Mucosa of descending colon (tissue), 3 donors: ENCODE data around the gene IFIT2. TPM values are rescaled to one million over a fixed set of nuclear protein-coding genes. Genes with fewer than 3 reads are reported as not detected.
"Not testable (repeated sequence)": the region's sequence is repeated elsewhere in the genome, so short reads cannot be mapped to it uniquely, and the experiment has no call there.

Experiments
- ATAC-seq: fragments of 200-7000 bp; cut with Tn5 transposase; one replicate; pipeline ENCODE4 v1.9.1; 2020; ENCODE audit warnings: mild to moderate bottlenecking, moderate library complexity
- DNase-seq, 3 donors: peaks; one replicate each; pipeline ENCODE4 v3.0.0-alpha.2; 2020
- H3K36me3 ChIP-seq: fragments of 200-600 bp; one replicate; pipeline ENCODE4 v1.8.0; 2021; ENCODE audit warnings: low read depth, mild to moderate bottlenecking
- H3K4me1 ChIP-seq: fragments of 200-600 bp; one replicate; pipeline ENCODE4 v1.8.0; 2021; ENCODE audit warnings: low read depth, mild to moderate bottlenecking
- H3K4me3 ChIP-seq: fragments of 200-600 bp; one replicate; pipeline ENCODE4 v1.8.0; 2021; ENCODE audit warnings: mild to moderate bottlenecking
- H3K9me3 ChIP-seq: fragments of 200-600 bp; one replicate; pipeline ENCODE4 v1.8.0; 2021; ENCODE audit warnings: mild to moderate bottlenecking
- CTCF ChIP-seq: fragments of 200-600 bp; IDR thresholded peaks from one replicate; pipeline ENCODE4 v1.8.0; 2022; ENCODE audit warnings: antibody characterized with exemption, mild to moderate bottlenecking
- intact Hi-C, 2 donors: fragments of 100-400 bp; cut with DNase I in 1 of 2; cut with micrococcal nuclease in 1 of 2; formaldehyde crosslinking; loops; one replicate each; pipeline versions ENCODE4 v1.11.0 to v1.11.1; 2022; cut with DNase I, micrococcal nuclease
- total RNA-seq, 3 donors: library from RNA; stranded (reverse); fragmentation: NEBNext Ultra II Directional in 2 of 3; extraction: Animal tissue kit (Norgen Biotek cat#: 25700) in 2 of 3; gene quantifications; one replicate each; pipeline versions ENCODE4 v1.2.1 to v1.2.4, GENCODE V29; 2021 to 2023
- donor health status: DM: no; HTN: no; CAD: no; lungs with moderate emphysema.
- donor health status: DM: no; HTN: no; CAD: no.
- donor health status: DM: no; HTN: yes; CAD: no.

The IFIT2 gene
- total RNA-seq, 3 donors from 2014 or later, result 6.9 to 7.6 (median 7.5) TPM

- Histone ChIP-seq H3K9me3 (no peaks in the 10 kb centered on the region), H3K4me1 (no peaks in the 10 kb centered on the region), H3K4me3 (no peak overlapping the region), H3K36me3 (no peaks in the 10 kb centered on the region)
- TF ChIP-seq CTCF, result no peak
- ATAC-seq (no peak), DNase-seq (no peak)
- intact Hi-C loops, result no loop called here
Measured at GRCh38 chr10:89280508-89280907, 21.3 kb upstream of the IFIT2 start.

GRCh38 chr10:89281606-89282395, 20.0 kb upstream of the IFIT2 start:
- ATAC-seq, result peak; percentile 40
- intact Hi-C loops, result no loop called here
- no peaks in the 10 kb centered on the region for H3K36me3 ChIP-seq
- TF ChIP-seq CTCF, result no peak
- no peaks in the 10 kb centered on the region for H3K4me1 ChIP-seq
- DNase-seq, result no peak
- no peaks in the 10 kb centered on the region for H3K9me3 ChIP-seq
- no peak overlapping the region for H3K4me3 ChIP-seq

GRCh38 chr10:89283025-89283935, 18.6 kb upstream of the IFIT2 start:
- ATAC-seq, result no peak

GRCh38 chr10:89283936-89284475, 17.8 kb upstream of the IFIT2 start:
- H3K36me3 ChIP-seq, result no peaks in the 10 kb centered on the region
- H3K4me1 ChIP-seq, result no peaks in the 10 kb centered on the region
- ATAC-seq, result peak; percentile 70
- TF ChIP-seq CTCF, result no peak
- intact Hi-C loops, result no loop called here
- DNase-seq, result peak in 1 of 3 donors; percentile 39
- no peak overlapping the region for H3K4me3 ChIP-seq
- H3K9me3 ChIP-seq, result no peaks in the 10 kb centered on the region

More at GRCh38 chr10:89283025-89283935, 18.6 kb upstream of the IFIT2 start:
- no peaks in the 10 kb centered on the region for H3K4me1 ChIP-seq
- no peaks in the 10 kb centered on the region for H3K36me3 ChIP-seq
- TF ChIP-seq CTCF, result no peak
- no peak overlapping the region for H3K4me3 ChIP-seq
- H3K9me3 ChIP-seq, result no peaks in the 10 kb centered on the region
- intact Hi-C loops, result no loop called here
- no peak for DNase-seq

GRCh38 chr10:89284711-89285110, 17.1 kb upstream of the IFIT2 start:
- H3K4me1 ChIP-seq, ATAC-seq, intact Hi-C loops, DNase-seq, H3K4me3 ChIP-seq, H3K36me3 ChIP-seq, H3K9me3 ChIP-seq: not testable (repeated sequence)

- H3K4me3 ChIP-seq, intact Hi-C loops, H3K9me3 ChIP-seq, ATAC-seq, DNase-seq, H3K36me3 ChIP-seq, H3K4me1 ChIP-seq: not testable (repeated sequence)
Measured at GRCh38 chr10:89285303-89285702, 16.5 kb upstream of the IFIT2 start.
